ENCODE data around the gene KIAA0586.
"Not testable (repeated sequence)": the region's sequence is repeated elsewhere in the genome, so short reads cannot be mapped to it uniquely, and the experiment has no call there.

Gene KIAA0586

DNA sequence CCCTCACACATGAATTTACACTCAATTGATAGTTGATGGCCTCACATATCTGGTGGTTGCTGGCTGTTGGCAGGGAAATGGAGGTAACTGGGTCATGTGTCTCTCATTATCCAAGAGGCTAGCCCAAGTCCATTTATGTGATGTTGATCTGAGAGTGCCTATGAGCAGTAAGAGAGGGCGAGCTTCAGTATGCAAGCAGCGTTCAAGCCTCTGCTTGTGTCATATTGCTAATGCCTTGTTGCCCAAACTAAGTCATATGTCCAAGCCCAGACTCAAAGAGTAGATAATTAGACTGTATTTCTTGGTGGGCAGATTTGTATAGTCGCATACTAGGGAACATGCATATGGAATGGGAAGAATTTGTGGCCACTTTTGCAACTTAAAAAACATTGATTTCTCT, 126.4 kb downstream of the KIAA0586 start:
- no peak for DNase-seq

DNA sequence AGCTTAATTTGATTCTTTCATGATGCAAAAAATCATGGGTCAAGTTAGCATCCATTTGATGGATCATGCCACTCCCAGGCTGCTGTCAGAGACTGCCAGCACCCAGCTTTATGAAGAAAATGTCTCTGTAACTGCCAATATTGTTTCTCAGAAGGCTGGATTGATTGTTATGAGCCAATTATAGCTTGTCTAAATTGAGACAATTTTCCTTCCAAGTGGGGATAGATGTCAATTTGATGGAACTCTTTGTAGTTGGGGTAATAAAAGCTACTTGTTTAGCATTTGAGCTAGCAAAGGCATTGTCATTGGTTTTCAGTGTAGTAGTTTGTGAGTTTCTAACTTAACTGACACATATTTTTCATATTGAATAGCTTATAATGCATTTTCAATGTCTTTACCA, 128.1 kb downstream of the KIAA0586 start:
- DNase-seq: no peak

DNA sequence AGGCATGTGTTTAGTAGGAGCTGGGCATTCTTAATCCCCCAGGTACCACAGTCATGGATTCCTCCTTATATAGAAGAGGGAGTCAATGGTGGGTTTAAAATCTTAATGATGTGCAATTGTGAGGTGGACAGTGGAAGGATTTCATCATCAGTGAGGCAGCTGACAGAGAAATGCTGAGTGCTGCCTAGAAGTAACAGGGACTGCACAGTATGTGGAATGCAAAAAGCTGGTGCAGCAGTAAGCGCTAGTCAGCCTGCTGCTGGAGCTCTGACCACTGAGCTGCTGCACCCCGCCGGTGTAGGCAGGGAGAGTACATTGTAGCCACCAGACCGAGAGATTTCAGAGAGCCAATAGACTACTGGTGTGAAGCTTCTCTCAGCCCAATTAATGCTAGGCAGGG, 129.7 kb downstream of the KIAA0586 start:
- no peak for DNase-seq

DNA sequence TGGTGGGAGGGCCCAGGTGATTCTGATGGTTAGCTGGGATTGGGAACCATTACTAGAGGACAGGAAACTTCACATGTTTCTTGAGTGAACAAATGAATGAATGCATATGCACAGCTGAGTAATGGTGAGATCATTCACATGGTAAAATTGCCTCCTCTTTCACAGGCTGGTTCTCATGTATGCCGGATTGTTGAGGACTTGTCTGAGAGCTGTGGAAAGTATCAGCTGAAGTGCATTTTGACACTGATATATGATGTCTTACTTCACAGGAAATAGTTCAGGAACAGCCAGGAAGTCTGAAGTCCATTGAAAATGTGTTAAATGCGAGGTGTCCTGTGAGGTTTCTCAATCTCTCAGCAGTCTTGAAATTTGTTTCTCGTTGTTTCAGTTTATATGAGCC, 132.7 kb downstream of the KIAA0586 start:
- no peak for DNase-seq

DNA sequence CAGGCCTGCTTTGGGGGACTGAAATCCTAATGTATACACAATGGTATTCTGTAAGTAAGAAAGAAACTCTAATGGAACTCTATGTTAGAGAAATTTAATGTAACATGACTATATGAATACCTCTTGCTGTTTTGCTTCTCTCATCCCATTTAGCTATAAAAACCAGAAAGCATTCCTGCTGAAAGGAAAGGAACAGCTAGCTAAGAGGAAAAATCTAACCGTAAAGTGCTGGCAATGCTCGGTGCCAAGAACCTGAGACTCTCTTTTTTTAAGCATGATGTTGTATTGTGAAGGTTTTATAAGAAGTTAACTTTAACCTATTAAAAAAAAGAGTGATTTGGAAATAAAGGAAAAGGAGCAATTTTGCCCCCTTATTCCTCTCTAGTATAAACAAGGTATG, 134.6 kb downstream of the KIAA0586 start:
- DNase-seq: no peak

DNA sequence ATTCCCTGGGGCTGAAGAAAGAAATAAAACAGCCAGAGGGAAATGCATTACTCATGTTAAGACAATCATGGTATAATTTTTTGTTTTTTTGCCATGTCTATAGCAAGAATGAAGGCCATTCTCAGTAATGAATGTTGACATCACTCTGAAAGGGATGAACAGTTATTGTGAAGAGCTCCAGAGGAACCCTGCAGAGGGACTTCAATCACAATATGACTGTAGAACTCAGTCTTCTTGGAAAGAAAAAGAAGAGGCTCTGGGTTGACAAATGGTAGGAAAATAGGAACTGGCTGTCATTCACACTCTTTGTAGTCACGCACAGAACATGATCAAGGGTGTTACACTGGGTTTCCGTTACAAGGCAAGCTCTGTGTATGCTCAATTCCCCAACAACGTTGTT, 136.5 kb downstream of the KIAA0586 start:
- DNase-seq: no peak

DNA sequence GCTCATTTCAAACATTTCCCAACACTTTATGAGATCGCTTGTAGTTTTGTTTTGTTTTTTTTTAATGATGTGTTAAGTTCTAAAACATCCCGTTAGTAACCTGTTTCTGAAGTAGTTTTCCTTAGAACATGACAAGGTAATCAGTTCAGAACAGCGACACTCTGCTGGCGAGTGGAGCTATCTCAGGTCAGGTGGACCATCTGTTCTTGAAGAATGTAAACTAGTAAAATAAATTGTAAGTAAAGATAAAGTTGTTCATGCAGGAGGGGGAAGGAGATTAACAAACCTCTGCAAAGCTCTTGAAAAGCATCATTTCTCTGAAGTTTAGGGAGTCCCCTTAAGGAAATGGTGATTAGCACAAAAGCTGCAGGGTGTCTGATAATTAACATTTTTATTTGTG, 138.3 kb downstream of the KIAA0586 start:
- DNase-seq: no peak

DNA sequence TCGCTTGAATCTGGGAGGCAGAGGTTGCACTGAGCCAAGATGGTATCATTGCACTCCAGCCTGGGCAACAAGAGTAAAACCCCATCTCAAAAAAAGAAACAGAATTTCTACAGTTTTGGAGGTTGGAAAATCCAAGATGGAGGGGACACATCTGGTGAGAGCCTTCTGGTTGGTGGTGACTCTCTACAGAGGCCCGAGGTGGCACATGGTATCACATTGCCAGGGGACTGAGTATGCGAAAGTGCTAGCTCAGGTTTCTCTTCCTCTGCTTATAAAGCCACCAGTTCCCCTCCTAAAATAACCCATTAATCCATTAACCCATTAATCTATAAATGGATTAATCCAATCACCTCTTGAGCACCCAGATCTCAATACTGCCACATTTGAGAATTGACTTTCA, 139.5 kb downstream of the KIAA0586 start:
- DNase-seq: no peak

DNA sequence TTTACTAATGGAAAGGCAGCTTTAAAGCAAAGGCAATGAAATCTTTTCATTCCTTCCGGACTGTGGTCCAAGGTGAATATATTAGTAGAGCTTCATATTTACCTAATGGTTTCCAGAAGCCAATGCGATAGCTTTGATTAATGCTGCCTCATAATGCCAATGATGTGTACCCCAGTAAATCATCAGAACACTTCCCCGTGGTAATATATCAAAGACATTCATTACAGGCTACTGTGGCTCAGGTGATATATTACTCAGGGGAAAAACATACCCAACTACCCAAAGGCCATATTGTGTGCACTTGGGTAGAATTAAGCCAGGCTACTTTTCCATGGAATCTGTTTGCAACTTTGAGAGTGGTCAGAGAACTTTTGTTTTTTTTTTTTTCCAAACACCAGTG, 140.8 kb downstream of the KIAA0586 start:
- DNase-seq: no peak

DNA sequence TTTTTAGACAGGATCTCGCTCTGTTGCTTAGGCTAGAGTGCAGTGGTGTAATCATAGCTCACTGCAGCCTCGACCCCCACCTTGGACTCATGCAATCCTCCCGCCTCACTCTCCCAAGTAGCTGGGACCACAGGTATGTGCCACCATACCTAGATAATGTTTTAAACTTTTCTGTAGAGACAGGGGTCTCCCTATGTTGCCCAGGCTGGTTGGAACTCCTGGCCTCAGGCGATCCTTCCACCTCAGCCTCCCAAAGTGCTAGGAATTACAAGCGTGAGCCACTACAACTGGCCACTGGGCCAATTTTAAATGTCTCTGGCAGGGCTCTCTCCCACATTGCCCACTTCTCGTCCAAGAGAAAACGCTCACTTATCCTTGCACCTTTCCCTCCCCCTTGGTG, 143.7 kb downstream of the KIAA0586 start:
- no peak for DNase-seq

DNA sequence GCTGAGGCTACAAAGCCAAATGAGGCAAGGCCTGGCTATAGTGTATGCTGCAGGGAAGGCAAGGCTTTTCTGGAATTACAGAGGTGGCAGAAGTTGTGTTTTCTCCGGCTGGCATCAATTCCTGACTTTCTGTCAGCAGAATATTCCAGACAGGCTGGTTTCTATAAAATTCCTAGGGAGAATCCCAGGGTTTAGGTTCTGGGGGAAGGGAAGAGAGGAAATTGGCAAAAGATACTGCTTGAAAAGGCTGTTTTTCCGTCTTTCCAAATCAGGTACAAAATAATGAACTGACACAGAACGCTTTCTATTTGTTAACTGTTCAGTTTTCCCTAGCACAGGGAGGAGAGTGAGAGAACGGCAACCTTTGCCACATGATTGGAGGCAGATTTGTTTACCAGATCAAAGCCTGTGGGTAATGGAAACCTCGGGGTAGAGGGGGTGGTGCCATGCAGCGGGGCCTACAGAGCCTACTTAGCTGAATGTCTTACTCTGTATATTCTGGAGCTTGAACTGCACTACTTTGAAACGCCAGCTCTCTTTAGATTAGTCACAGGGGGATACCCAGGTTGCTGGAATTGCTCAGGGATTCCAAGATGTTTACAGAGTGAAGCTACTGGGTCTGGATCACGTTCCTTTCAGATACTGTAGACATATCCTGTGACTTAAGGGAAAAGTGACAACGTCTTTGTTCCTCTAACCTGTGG, 144.4 kb downstream of the KIAA0586 start:
- peak; percentile 46 for DNase-seq

DNA sequence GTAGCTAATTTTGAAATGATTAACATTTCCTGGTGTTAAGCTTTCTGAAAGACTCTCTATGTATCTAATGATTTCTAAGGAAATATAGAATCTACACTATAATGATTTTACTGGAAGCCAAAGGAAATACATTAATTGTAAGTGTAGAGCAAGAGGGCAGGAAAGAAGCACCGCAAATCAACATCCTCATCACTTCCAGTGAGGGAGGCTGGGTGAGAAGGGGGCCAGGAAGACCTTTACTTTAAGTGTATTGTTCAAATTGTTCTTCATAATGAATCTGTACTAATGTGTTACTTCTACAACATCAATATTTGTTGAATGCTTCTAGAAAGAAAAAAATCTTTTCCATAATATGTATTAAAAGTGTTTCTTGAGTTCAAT, 144.9 kb downstream of the KIAA0586 start:
- DNase-seq: no peak

DNA sequence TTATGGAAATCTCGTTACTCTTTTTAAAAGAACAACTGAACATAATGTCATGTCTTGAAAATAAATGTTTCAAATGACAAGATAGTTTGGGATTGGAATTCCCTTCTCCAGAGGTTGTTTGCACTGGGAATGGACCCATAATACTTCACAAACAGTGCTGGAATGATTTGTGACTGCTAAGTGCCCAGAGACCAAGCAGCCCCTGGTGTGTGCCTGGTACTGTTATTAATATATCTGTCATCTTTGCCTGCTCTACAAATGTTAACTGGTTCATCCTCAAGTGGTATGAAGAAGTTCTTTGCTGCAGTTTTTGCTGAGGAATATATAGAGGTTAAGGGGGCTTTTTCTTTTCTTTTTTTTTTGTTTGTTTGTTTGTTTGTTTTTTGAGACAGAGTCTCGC, 145.3 kb downstream of the KIAA0586 start:
- DNase-seq: no peak

DNA sequence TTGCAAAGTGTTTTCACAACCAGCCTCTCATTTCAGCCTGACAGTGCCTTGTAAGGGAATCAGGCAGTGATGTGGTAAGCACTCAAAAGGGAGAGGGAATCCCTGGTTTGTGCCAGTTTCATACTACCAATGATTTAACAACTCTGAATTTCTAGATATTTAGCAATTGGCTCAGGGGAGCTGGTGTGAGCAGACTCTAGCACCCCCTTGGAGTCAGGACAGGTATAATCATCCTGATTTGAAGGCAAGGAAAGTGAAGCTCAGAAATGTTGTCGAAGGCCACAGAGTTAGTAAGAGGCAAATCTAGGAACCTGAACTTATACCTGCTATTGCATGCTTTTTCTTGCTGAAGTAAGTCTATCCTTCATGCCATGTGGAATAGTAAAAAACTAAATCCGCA, 147.1 kb downstream of the KIAA0586 start:
- DNase-seq: no peak

DNA sequence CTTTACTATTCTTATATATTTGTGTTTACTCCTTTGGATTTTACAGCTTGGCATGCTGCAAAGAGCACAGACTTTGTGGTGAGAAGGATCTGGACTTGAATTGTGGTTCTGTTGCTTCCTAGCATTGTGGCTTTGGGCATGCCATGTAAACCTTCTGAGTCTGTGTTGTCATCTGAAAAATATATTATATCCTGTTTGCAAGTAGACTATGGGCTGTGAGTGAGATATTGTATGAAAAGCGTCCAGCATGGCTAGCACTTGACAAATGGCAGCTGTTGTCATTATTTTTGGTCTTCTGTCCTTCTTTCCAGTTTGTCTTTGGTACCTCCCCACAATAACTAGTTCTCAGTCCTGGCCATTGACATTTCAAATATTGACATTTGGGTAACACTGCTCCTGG, 148.4 kb downstream of the KIAA0586 start:
- no peak for DNase-seq

DNA sequence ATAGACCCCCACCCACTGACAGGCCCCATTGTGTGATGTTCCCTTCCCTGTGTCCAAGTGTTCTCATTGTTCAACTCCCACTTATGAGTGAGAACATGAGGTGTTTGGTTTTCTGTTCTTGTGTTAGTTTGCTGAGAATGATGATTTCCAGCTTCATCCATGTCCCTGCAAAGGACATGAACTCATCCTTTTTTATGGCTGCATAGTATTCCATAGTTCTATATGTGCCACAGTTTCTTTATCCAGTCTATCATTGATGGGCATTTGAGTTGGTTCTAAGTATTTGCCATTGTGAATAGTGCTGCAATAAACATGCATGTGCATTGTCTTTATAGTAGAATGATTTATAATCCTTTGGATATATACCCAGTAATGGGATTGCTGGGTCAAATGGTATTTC, 152.5 kb downstream of the KIAA0586 start:
- DNase-seq: not testable (repeated sequence)

DNA sequence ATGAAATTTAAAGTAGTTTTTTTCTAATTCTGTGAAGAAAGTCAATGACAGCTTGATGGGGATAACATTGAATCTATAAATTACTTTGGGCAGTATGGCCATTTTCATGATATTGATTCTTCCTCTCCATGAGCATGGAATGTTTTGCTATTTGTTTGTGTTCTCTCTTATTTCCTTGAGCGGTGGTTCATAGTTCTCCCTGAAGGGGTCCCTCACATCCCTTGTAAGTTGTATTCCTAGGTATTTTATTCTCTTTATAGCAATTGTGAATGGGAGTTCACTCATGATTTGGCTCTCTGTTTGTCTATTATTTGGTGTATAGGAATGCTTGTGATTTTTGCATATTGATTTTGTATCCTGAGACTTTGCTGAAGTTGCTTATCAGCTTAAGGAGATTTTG, 153.9 kb downstream of the KIAA0586 start:
- not testable (repeated sequence) for DNase-seq

DNA sequence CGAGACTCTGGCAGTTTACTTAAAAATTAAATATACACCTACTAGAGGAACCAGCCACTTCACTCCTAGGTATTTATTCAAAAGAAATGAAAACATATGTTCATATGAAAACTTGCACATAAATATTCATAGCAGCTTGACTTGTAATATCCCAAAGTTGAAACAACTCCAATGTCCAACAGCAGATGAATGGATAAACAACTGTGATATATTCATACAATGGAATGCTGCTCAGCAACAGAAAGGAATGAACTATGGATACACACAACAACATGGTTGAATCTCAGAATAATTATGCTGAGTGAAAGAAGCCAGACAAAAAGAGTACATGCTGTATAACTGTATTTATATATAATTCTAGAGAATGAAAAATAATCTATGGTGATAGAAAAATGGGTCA, 156.9 kb downstream of the KIAA0586 start:
- no peak for DNase-seq

DNA sequence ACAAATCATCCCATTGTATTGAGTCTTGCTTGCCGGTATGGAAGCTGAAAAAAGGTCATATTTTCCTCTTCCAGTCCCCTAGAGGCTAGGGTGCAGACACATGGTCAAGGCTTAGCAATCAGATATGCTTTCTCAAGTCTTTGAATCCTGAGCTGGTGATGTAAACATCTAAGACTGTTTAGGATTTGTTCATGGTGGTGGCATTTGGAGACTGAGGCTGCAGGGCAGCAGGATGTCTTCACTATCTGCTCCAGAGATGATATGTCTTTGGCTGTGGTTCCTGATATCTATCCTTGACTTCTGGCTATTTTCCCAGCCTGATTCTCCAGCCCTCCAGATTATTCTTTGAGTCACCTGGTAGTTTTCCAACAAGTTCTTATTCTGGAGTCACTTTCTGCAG, 159.8 kb downstream of the KIAA0586 start:
- no peak for DNase-seq

DNA sequence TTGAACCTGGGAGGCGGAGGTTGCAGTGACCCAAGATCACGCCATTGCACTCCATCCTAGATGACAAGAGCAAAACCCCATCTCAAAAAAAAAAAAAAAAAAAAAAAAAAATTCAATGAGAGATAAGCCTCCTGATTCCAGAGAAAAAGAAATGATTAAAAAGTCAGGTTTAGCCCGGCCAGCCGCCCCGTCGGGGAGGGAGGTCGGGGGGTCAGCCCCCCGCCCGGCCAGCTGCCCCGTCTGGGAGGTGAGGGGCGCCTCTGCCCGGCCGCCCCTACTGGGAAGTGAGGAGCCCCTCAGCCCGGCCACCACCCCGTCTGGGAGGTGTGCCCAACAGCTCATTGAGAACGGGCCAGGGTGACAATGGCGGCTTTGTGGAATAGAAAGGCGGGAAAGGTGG, 160.8 kb downstream of the KIAA0586 start:
- not testable (repeated sequence) for DNase-seq

DNA sequence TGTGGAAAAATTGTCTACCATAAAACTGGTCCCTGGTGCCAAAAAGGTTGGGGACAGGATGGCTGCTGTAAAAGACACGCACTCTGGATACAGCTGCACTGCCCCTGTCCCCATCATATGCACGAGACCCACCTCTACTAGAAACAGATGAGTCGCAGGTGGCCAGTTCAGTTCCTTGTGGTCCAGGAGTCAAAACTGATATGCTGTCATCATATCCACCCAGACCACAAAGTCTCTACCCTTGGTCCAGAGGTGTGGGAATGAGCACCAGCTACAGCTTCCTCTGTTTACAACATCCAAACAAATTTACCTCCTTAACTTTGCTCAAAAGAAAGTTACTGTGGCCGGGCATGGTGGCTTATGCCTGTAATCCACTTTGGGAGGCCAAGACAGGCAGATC, 166.5 kb downstream of the KIAA0586 start:
- no peak for DNase-seq

DNA sequence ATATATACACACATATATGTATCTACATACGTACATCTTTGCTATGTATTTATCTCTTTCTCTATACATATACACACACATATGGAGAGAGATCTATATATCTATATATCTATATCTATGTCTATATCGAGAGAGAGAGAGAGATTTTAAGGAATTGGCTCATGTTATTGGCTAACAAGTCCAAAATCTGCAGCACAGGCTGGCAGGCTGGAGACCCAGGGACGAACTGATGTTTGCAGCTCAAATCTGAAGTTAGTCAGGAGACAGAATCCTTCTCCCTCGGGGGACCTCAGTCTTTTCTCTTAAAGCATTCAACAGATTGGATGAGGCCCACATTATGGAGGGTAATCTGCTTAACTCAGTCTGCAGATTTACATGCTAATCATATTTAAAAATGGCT, 169.5 kb downstream of the KIAA0586 start:
- no peak for DNase-seq

DNA sequence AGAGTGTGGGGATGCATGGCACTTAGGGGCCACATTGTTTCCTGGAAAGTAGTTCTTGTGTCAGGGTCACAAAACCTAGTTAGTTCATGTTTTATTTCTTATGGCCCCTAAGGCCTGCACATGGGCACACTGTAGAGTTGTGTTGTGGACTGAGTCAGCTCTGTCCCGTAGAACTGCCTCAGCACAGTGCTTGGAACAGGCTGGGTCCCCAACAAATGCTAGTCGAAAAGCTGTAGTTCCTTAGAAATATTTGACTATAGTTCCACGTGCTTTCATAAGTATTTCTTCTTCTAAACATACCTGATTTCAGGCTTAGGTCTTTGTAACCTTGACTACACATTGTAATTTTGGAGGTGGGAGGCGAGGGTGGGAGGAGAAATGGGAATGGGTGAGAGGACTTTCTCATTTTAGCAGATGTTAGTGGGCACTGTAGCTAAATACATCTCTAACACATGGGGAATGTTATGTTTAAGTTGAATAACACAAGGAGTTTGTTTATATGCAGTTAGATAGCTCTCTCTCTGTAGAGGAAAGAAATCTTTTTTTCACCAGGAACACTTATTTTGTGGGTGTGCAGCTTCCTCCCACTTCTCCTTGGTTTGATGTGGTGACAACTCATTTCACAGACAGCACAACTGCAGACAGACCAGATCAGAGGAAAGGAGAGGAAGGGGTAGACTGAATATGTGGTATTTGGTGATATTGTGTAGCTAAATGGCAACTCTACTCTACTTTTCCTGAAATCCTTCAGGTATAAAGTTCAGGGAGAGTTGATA, 170.7 kb downstream of the KIAA0586 start:
- peak; percentile 49 for DNase-seq

DNA sequence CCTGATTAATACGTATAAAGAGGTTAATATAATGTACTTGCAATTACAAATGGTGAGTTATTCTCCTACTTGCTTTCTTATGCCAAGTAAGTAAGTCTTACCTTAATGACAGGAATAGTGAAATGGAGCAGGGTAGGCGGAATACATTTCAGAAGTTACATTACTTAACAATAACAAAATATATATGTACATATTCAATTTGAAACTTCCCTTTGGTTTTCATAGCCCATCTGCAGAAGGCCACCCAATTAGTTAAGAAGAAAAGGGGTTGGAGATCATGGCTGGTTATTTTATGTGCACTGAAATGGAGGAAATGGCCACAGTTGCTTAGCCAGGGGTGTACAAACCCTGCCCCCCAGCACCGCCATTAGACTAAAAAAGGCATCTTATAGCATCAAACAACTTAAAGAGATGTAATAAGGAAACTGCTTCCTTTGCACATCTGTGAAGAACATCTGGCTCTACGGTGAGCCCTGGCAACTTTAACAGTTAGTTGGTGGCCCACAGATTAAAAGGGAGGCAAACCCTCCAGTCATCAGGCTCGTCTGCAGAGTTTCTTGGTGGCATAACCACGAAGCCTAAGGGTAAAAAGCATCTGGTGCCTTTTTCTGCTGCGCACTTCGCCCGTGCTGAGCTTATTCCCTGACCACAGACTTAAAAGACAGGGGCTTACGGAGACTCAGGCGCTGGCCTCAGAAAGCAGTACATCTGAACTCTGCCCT, 171.4 kb downstream of the KIAA0586 start:
- DNase-seq: peak; percentile 5
